ENCODE results near the gene DAAM1.

DAAM1 gene

DNA sequence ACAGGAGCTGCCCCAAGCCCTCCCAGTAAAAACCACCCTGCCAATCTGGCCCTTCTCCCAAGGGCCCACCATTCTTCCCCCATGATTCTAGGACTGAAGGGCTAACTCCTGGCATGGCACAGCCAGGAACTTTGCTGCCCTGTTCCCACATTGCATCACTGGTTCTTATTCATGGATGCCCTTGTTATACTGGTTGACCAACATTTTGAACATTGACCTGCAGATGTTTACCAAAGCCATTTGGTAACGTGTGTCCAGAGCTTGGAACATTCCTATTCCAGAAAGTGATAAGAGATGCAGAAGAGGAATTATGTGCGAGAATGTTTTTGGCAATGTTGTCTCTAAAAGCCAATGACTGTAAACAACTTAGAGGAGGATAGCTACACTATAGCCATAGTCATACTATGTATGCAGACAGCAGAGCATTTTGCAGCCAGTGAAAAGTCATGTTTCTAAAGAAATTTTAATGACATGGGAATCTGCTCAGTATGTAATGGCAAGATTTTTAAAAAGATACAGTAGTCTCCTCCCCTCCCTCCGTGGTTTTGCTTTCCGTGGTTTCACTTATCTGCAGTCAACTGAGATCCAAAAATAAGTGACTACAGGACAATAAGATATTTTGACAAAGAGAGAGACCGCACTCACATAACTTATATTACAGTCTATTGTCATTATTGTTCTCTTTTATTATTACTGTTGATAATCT is 108.8 kb downstream of the DAAM1 start:
- DNase-seq = no peak

DNA sequence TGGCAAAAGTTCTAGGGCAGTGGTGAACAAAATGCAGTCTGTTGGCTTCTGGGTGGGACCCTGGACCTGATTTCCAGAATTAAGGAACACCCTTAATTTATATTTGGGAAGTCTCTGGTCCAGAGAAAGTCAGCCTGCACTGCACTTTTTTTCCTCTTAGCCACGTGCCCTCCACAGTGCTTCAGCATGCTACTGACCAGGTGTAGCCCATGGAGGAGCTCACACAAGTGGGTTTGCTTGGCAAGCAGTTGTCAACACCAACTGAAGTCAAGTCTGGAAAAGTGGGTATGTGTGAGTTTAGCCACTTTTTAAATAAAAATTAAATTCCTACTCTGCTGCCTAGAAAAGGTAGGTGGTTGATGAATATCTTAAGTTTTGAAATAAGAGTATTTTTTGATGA is 111.3 kb downstream of the DAAM1 start:
- DNase-seq = no peak

DNA sequence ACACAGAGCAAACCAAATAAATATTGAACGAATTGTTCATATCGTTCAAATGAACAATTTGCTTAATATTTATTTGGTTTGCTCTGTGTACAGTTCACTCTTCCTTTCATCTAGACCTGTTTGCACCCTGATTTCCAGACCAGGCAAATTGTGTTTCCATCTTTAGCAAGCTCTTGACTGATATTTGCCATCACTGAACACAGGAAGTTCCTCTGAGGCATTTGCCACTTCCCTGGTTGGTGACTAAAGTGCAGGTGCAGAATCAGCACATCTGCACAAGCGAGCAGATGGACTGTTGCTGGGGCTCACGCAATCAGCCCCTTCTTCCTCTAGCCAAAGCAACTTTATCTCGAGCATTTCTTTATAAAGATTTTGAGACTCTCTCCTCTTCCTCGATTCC is 112.9 kb downstream of the DAAM1 start:
- DNase-seq = no peak

GRCh38 chr14:59302313-59302712 is 113.8 kb downstream of the DAAM1 start:
- DNase-seq = no peak

DNA sequence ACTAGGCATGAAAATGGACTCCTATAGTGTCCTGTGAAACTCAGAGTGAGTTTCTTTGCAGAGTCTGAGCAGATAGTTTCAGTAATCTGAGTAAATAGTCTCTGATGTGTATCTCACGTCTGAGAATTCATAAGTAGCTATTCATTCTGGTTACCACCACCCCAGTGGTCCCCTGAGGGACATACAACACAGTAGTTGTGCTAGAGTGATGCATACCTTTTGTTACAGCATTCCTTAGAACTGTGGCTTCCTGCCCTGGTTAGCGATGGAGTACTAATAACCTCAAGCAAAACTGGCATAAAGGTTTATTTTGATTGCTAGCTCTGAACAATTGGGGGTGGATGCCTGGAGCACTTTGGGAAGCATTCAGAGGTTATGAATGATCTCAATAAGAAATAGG is 114.7 kb downstream of the DAAM1 start:
- no peak for DNase-seq

- DNase-seq = no peak
Measured at GRCh38 chr14:59305231-59305630, 116.8 kb downstream of the DAAM1 start.

DNA sequence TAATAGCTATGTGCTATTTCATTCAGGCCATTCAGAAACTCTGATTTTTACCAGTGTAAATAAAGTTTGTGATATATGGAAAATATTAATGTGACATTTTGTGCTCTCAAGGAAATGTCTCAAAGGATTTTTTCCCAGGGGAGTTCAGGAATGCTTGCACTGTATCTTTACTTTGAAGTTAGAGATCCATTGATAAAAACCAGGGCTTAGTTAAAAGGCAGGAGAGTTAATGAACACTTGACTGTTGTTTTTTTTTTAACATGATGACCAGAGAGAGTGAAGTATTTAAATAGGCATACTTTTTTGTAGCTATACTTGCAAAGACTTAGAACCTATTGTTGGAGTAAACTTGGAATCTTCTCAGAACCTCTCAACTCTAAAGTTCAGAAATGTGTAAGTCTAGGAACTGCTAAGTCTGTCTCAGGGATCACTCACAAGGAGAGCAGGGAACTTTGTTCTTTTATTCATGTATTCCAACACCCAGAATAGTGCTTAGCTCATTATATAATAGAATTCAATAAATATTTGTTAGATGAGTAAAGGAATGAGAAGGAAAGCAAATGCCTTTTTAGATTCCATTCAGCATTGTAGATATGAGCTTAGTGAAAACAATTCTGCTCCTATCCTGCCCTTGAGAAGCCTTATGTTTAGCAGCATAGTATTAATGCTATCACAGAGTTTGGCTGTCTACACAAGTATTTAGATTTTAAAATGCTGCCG is 117.5 kb downstream of the DAAM1 start:
- no peak for DNase-seq

GRCh38 chr14:59306775-59307174 is 118.3 kb downstream of the DAAM1 start:
- DNase-seq = no peak

DNA sequence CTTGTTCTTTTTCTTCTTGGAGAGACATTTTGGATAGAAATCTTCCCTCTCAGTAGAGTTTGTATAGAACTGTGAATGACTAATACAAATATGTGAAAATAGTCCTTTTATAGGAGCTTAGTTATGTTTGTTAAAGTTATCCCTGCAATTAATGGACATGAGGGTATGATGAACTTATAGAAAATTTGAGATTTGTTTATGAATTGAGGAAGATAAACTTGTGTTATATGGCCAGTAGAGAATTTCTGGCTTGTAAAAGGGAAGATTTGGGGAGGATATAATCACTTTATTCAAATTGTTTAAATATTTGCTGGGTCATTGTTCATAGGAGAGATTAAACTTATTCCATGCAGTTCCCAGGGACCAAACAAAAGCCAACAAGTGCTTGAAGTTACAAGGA is 119.6 kb downstream of the DAAM1 start:
- no peak for DNase-seq

GRCh38 chr14:59308673-59309072 is 120.2 kb downstream of the DAAM1 start:
- no peak for DNase-seq

GRCh38 chr14:59309291-59309900 is 120.9 kb downstream of the DAAM1 start:
- no peak for DNase-seq

- no peak for DNase-seq
Measured at GRCh38 chr14:59310633-59311032, 122.2 kb downstream of the DAAM1 start.

- DNase-seq = no peak
Measured at GRCh38 chr14:59311723-59312122, 123.3 kb downstream of the DAAM1 start.

DNA sequence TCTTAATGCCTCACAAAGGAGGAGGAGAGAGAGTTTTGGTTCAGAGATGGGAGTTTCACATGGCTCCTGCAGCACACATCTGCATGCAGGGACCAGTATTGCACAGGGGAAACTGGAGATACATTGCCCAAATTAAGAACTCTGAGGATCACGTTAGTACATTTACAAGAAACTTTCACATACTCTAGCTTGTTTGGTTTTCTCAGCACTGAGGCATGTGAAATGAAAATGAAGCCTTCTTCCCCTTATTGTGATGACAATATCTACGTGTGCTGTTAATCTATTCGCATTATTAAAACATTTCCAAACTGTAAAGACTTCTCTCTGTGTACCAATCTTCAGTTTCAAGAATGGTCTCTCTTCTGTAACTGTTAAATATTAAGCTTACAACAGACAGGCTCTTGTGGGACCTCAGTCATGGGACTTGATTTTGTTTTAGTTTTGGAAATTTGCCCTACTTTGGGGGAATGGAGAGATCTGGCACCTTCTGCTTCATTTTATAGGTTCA is 124.7 kb downstream of the DAAM1 start:
- no peak for DNase-seq

DNA sequence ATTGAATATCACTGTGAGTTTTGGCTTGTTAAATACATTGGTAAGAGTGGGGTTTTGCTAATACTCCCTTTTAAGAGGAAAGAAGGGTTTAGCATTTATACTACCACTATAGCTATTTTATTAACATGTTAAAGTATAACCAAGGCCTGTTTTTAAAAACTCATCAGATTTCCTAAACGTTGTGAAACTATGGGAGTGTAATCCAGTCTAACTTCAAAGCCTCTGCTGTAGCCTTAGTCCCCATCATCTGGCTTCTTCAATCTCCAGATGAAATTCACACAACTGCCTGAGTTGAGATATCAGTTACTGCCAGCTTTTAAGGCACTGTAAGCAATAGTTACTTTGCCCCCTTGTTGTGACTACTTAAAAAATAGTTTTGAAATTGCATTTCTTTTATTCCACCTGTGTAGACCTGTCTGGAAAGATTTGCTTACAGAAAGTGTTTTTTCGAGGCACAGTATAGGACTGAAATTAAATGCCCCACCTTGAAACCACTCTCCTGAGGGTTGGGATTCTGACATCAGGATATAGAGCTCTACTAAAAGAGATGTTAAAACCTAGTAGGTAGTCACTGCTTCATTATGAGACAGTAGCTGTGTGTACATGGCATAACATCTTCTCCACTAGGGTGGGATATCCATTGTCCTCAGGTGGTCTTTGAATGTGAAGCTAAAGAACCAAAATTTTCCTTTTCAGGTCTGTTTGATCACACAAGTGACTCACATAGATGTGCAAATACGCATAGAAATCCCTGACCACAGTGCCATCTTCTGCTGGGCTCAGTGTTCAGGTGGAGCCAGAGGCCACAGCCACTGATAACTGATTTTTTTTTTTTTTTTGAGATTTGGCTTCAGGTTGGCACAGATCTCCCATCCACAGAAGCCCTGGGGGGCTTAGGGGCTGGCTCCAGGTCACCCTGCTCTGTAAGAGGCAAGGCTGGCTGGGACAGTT is 125.5 kb downstream of the DAAM1 start:
- no peak for DNase-seq

DNA sequence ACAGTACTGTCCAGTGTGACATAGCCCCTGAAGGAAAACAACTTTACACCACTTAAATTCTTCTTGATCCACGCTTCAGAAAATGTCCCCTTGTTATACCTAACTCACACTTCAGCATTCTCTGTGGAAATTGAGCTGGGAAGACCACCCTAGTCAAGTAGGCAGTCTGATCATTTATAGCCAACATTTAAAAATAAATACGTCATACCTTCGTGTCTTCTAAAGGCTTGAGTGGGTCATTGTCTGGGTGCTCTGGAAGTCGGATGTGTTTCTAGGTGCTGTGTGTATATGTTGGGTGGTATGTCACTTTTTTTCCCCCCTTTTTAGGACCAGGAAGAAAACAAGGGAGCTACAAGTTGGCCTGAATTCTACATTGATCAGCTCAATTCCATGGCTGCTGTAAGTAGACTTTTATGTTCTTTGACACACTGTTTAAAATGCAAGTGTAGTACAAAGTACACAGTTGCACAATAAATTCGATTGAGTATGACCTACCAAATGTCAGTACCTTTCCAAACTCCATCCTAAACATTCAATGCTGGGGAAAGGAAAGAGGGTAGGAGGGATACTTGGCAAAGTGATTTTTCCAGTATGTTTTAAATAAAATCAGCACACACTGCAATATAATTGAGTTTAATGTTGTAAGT is 126.6 kb downstream of the DAAM1 start:
- DNase-seq = no peak

- DNase-seq = no peak
Measured at GRCh38 chr14:59316151-59316830, 127.8 kb downstream of the DAAM1 start.

GRCh38 chr14:59317346-59317745 is 128.9 kb downstream of the DAAM1 start:
- no peak for DNase-seq

DNA sequence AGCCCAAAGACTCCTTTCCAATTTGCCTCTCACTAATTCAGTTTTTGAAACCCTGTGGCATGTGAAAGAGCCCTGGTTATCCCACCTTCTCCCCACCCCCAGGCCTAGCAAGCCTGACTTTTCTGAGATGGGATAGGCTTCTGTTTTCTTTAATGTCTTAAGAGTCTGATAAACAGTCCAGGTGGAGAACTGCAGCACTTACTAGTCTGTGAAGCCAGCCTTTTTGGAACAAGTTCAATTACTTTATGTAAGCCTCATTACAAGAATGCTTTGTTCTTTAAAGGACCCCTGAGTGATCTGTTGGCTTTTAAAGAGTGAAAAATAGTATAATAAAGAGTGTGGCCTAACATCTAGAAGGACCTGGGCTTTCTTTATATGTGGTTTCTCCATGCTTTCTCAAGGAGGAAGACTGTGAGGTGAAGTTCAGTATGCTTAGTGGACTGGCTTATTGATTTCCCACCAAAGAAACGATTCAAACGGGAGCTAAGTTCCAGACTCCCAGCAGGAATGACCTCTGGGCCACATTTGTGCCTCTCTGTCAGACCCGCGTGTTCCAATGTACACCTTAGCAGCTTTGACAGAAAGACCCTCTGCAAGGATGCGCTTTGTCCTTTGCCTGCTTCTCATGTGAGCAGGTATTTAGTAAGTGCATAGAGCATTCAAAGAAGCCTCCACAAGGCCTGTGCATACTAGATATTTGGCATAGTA is 129.5 kb downstream of the DAAM1 start:
- no peak for DNase-seq

GRCh38 chr14:59318908-59319307 is 130.4 kb downstream of the DAAM1 start:
- DNase-seq = no peak

GRCh38 chr14:59320361-59320760 is 131.9 kb downstream of the DAAM1 start:
- no peak for DNase-seq
